Gastroesophageal sphincter (tissue), 4 donors: ENCODE data around the gene WAS. TPM values are rescaled to one million over a fixed set of nuclear protein-coding genes. Genes with fewer than 3 reads are reported as not detected.

Experiments used
- ATAC-seq: fragments of 150-250 bp; one replicate; pipeline ENCODE4 v1.9.1; 2016; ENCODE audit warnings: mild to moderate bottlenecking, moderate library complexity
- H3K27ac ChIP-seq, 4 donors: fragments of 200-600 bp; sonication (generic) in 3 of 4; 1 replicate in 3 of 4; 2 replicates in 1 of 4; pipeline ENCODE4 v1.5.1; 2016 to 2019
- H3K27me3 ChIP-seq: fragments of 200-600 bp; sonication (generic); one replicate; pipeline ENCODE4 v1.5.1; 2019
- H3K36me3 ChIP-seq, 2 donors: fragments of 200-600 bp; sonication (generic); one replicate each; pipeline ENCODE4 v1.5.1; 2019; ENCODE audit warnings: control low read depth in 1 of 2
- H3K4me1 ChIP-seq, 3 donors: fragments of 200-600 bp; sonication (generic); 1 replicate in 2 of 3; 2 replicates in 1 of 3; pipeline ENCODE4 v1.5.1; 2016 to 2019; ENCODE audit warnings: control low read depth in 2 of 3
- H3K4me3 ChIP-seq, 2 donors: fragments of 200-600 bp; sonication (generic); one replicate each; pipeline ENCODE4 v1.5.1; 2019; ENCODE audit warnings: mild to moderate bottlenecking in 1 of 2, moderate library complexity in 1 of 2
- H3K9me3 ChIP-seq, 3 donors: fragments of 200-600 bp; sonication (generic); one replicate each; pipeline ENCODE4 v1.5.1; 2017 to 2019; ENCODE audit warnings: control low read depth in 2 of 3
- EP300 ChIP-seq: sonication (generic); formaldehyde crosslinking; IDR thresholded peaks from one replicate; pipeline ENCODE4 v1.6.1; 2017; ENCODE audit warnings: antibody characterized with exemption, mild to moderate bottlenecking
- POLR2A ChIP-seq, 2 donors: fragments of 450-650 bp; IDR thresholded peaks; one replicate each; pipeline ENCODE4 v1.6.1; 2017; ENCODE audit warnings: antibody characterized with exemption in 2 of 2, mild to moderate bottlenecking in 2 of 2, moderate library complexity in 1 of 2
- POLR2AphosphoS5 ChIP-seq: sonication (generic); formaldehyde crosslinking; IDR thresholded peaks from one replicate; pipeline ENCODE4 v1.6.1; 2017; ENCODE audit warnings: antibody characterized with exemption
- WGBS, 2 donors: methylation state at CpG; one replicate each; pipeline ENCODE4 v1.1.5; 2018; ENCODE audit warnings: low coverage in 1 of 2; 5-methylcytosine and 5-hydroxymethylcytosine counted together
- total RNA-seq, 4 donors: library from RNA; depleted of rRNA; stranded (reverse); fragments of >200 nt; gene quantifications; one replicate each; pipeline ENCODE4 v1.1.0, GENCODE V29; 2016
- TF ChIP-seq, protein P1 (sequence below), 4 experiments: fragments of 200-600 bp in 2 of 4; fragments of 450-650 bp in 2 of 4; sonication (generic) in 1 of 4; IDR thresholded peaks; one replicate each; pipeline ENCODE4 v1.5.1; 2017 to 2019; ENCODE audit warnings: antibody characterized with exemption in 4 of 4, mild to moderate bottlenecking in 2 of 4, moderate library complexity in 2 of 4

The WAS gene
- total RNA-seq, 4 donors from 2014 or later: 1.6 to 5.4 (median 3.7) TPM

DNA sequence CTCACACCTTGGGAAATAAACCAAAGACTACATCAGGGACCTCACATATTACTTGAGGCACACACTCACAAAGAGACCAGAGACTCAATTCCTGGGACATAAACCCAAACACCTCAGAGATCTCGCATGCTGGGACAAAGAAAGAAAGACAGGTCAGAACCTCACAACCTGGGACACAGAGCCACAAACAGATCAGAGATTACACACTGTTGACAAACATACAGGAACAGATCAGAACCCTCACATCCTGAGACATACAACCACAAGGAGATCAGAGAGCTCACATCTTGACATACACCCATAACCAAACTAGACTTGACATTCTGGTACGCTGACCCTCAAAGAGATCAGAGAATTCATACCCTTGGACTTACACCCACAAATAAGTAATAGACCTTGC, 30.2 kb downstream of the WAS start:
- Histone ChIP-seq H3K9me3 (no peaks in the 10 kb centered on the region), H3K4me1 (no peaks in the 10 kb centered on the region), H3K27ac (no peak overlapping the region), H3K36me3 (no peaks in the 10 kb centered on the region), H3K4me3 (no peak overlapping the region), H3K27me3 (no peaks in the 10 kb centered on the region)
- ATAC-seq: no peak
- TF ChIP-seq, protein P1, sequence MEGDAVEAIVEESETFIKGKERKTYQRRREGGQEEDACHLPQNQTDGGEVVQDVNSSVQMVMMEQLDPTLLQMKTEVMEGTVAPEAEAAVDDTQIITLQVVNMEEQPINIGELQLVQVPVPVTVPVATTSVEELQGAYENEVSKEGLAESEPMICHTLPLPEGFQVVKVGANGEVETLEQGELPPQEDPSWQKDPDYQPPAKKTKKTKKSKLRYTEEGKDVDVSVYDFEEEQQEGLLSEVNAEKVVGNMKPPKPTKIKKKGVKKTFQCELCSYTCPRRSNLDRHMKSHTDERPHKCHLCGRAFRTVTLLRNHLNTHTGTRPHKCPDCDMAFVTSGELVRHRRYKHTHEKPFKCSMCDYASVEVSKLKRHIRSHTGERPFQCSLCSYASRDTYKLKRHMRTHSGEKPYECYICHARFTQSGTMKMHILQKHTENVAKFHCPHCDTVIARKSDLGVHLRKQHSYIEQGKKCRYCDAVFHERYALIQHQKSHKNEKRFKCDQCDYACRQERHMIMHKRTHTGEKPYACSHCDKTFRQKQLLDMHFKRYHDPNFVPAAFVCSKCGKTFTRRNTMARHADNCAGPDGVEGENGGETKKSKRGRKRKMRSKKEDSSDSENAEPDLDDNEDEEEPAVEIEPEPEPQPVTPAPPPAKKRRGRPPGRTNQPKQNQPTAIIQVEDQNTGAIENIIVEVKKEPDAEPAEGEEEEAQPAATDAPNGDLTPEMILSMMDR (IDR thresholded peaks at IDR 0.05): no peak
- TF ChIP-seq POLR2A (IDR thresholded peaks at IDR 0.05) (no peak), EP300 (no peak)
- WGBS, 2 donors: 75% methylated on average over 2 of the region's 2 CpGs; no CpG with 5 or more reads in 1 of the 2 donors

GRCh38 chrX:48714573-48714972, 31.0 kb downstream of the WAS start:
- H3K27me3 ChIP-seq: no peaks in the 10 kb centered on the region
- WGBS, 2 donors: 38 to 63% methylated on average over 2 to 5 of the region's 5 CpGs
- H3K27ac ChIP-seq: no peak overlapping the region
- H3K4me1 ChIP-seq: no peaks in the 10 kb centered on the region
- no peak for TF ChIP-seq POLR2AphosphoS5
- no peak for TF ChIP-seq EP300
- H3K9me3 ChIP-seq: no peaks in the 10 kb centered on the region
- ATAC-seq: no peak
- H3K4me3 ChIP-seq: no peak overlapping the region
- H3K36me3 ChIP-seq: no peaks in the 10 kb centered on the region

- Histone ChIP-seq H3K9me3 (no peaks in the 10 kb centered on the region), H3K27ac (no peak overlapping the region), H3K27me3 (no peaks in the 10 kb centered on the region), H3K4me3 (no peak overlapping the region), H3K4me1 (no peaks in the 10 kb centered on the region), H3K36me3 (no peaks in the 10 kb centered on the region)
- peak; percentile 57 for ATAC-seq
- TF ChIP-seq EP300 (no peak), POLR2AphosphoS5 (no peak), POLR2A (IDR thresholded peaks at IDR 0.05) (no peak)
- TF ChIP-seq, protein P1 (IDR thresholded peaks at IDR 0.05): no peak
- 43 to 50% methylated on average over 1 of the region's 2 CpGs for WGBS, 2 donors
These were observed 31.5 kb downstream of the WAS start for GRCh38 chrX:48715072-48715471.

DNA sequence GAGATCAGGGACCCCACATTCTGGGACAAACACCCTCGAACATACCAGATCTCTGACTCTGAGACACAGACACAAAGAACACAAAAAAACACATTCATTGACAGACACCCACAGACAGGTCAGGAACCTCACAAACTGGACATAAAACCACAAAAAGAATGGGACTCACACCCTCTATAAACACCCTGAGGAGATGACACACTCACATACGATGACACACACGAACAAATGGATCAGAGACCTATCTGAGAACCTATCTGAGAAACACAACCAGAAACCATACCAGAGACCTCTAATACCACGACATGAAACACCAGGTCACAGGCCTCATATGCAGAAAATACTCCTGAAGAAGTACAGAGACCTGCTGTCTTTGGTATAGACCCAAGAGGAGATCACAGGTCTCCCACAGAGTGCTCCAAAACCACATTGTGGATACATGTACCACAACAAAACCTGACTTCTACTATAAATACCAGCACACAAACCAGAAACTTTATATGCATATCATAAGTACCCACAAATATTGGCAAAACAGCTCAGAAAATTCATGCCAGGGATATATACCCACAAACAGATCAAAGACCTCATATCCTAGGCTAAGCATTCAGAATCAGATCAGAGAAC, 32.4 kb downstream of the WAS start:
- Histone ChIP-seq H3K4me3 (no peak overlapping the region), H3K27ac (no peak overlapping the region), H3K27me3 (no peaks in the 10 kb centered on the region), H3K9me3 (no peaks in the 10 kb centered on the region), H3K4me1 (no peaks in the 10 kb centered on the region), H3K36me3 (no peaks in the 10 kb centered on the region)
- TF ChIP-seq POLR2AphosphoS5: no peak
- no peak for TF ChIP-seq POLR2A (IDR thresholded peaks at IDR 0.05)
- TF ChIP-seq, protein P1 (IDR thresholded peaks at IDR 0.05): no peak
- TF ChIP-seq EP300: no peak
- no peak for ATAC-seq
- 60 to 73% methylated on average over 3 to 4 of the region's 4 CpGs for WGBS, 2 donors

DNA sequence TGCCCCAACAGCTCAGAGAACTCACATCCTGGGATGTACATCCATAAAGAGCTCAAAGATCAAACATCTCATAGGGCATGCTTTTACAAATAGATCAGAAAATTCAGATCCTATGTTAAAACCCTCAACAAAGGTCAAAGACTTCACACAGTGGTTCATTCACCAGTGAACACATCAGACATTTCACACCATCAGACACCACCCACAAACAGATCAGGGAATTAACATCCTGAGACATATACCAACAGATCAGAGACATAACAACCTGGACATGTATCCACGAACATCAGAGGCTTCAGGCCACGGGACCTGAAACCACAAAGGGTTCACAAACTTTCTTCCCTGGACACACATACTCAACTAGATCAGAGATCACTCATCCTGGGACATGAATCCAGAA, 36.4 kb downstream of the WAS start:
- TF ChIP-seq POLR2AphosphoS5 (no peak), POLR2A (IDR thresholded peaks at IDR 0.05) (no peak), EP300 (no peak)
- TF ChIP-seq, protein P1 (IDR thresholded peaks at IDR 0.05): no peak
- Histone ChIP-seq H3K4me3 (no peak overlapping the region), H3K36me3 (no peaks in the 10 kb centered on the region), H3K27me3 (no peaks in the 10 kb centered on the region), H3K9me3 (no peaks in the 10 kb centered on the region), H3K27ac (no peak overlapping the region), H3K4me1 (no peaks in the 10 kb centered on the region)
- WGBS, 2 donors: 48% methylated on average over 2 of the region's 2 CpGs; no CpG with 5 or more reads in 1 of the 2 donors
- ATAC-seq: no peak
